GM23248 (cell line): ENCODE data around the gene MORC3. TPM values are rescaled to one million over a fixed set of nuclear protein-coding genes. Genes with fewer than 3 reads are reported as not detected.

Experiments used
- DNase-seq: peaks from one replicate; pipeline ENCODE4 v3.0.0-alpha.2; 2015
- H2AFZ ChIP-seq: fragments of 200-600 bp; sonication (generic); 2 replicates; pipeline ENCODE4 v1.6.1; 2016; ENCODE audit warnings: antibody characterized with exemption
- H3F3A ChIP-seq: fragments of 200-600 bp; sonication (generic); 2 replicates; pipeline ENCODE4 v1.6.1; 2016; ENCODE audit warnings: mild to moderate bottlenecking, antibody characterized with exemption, mixed run types; ENCODE audit not compliant: insufficient read depth
- H3K27ac ChIP-seq: fragments of 200-600 bp; sonication (generic); 2 replicates; pipeline ENCODE4 v1.5.1; 2016; ENCODE audit warnings: mild to moderate bottlenecking
- H3K27me3 ChIP-seq: fragments of 200-600 bp; sonication (generic); replicated peaks from 2 replicates; pipeline ENCODE4 v1.6.1; 2016; ENCODE audit warnings: mild to moderate bottlenecking; ENCODE audit not compliant: insufficient read depth
- H3K36me3 ChIP-seq: fragments of 200-600 bp; sonication (generic); 2 replicates; pipeline ENCODE4 v1.6.1; 2016; ENCODE audit warnings: low read depth, mild to moderate bottlenecking
- H3K4me1 ChIP-seq: fragments of 200-600 bp; sonication (generic); 2 replicates; pipeline ENCODE4 v1.6.1; 2016; ENCODE audit warnings: mild to moderate bottlenecking; ENCODE audit not compliant: insufficient read depth
- H3K4me2 ChIP-seq: fragments of 200-600 bp; sonication (generic); one replicate; pipeline ENCODE4 v1.6.1; 2016; ENCODE audit warnings: mild to moderate bottlenecking; ENCODE audit not compliant: unreplicated experiment
- H3K4me3 ChIP-seq: fragments of 200-600 bp; sonication (generic); 2 replicates; pipeline ENCODE4 v1.5.1; 2016; ENCODE audit warnings: mild to moderate bottlenecking
- H3K79me2 ChIP-seq: fragments of 200-600 bp; sonication (generic); 2 replicates; pipeline ENCODE4 v1.6.1; 2016; ENCODE audit warnings: mild to moderate bottlenecking; ENCODE audit not compliant: insufficient read depth
- H3K9ac ChIP-seq: fragments of 200-600 bp; sonication (generic); 2 replicates; pipeline ENCODE4 v1.6.1; 2016; ENCODE audit warnings: mild to moderate bottlenecking
- H3K9me2 ChIP-seq: fragments of 200-600 bp; sonication (generic); 2 replicates; pipeline ENCODE4 v1.6.1; 2016; ENCODE audit warnings: mixed run types, mild to moderate bottlenecking, moderate library complexity; ENCODE audit not compliant: insufficient read depth
- H3K9me3 ChIP-seq: fragments of 200-600 bp; sonication (generic); one replicate; pipeline ENCODE4 v1.6.1; 2017; ENCODE audit warnings: low read depth
- H4K20me1 ChIP-seq: fragments of 200-600 bp; sonication (generic); 2 replicates; pipeline ENCODE4 v1.6.0; 2016; ENCODE audit not compliant: insufficient read depth
- EZH2 ChIP-seq: fragments of 200-600 bp; sonication (generic); IDR thresholded peaks from 2 replicates; pipeline ENCODE4 v1.6.1; 2018; ENCODE audit warnings: antibody characterized with exemption, mild to moderate bottlenecking; ENCODE audit not compliant: insufficient read depth, poor library complexity, severe bottlenecking
- EZH2phosphoT487 ChIP-seq: fragments of 200-600 bp; sonication (generic); IDR thresholded peaks from 2 replicates; pipeline ENCODE4 v1.6.1; 2018; ENCODE audit warnings: antibody characterized with exemption, moderate library complexity, mild to moderate bottlenecking, low read depth; ENCODE audit not compliant: insufficient read depth
- WGBS, 2 experiments: methylation state at CpG; one replicate each; pipeline ENCODE4 v1.1.6; 2015 to 2017; ENCODE audit warnings: low lambda C conversion rate in 2 of 2, low coverage in 1 of 2; ENCODE audit errors: missing lambda C conversion rate in 2 of 2; 5-methylcytosine and 5-hydroxymethylcytosine counted together
- in situ Hi-C: fragments of 300-500 bp; cut with MboI; formaldehyde crosslinking; loops from 2 replicates; pipeline ENCODE4 v1.15.0; 2020
- polyA plus RNA-seq: library from polyadenylated mRNA; unstranded; fragments of >200 nt; fragmentation: Nextera tagmentation; extraction: Ambion mirVana; gene quantifications from 2 replicates; pipeline ENCODE4 v1.2.1, GENCODE V29; 2016
- total RNA-seq: library from RNA; depleted of rRNA; stranded (reverse); fragments of >200 nt; shearing (Covaris generic); gene quantifications from 2 replicates; pipeline ENCODE4 v1.2.3, GENCODE V29; 2014

MORC3 gene
- total and polyA plus RNA-seq, 2 experiments from 2014 or later = 17.4 to 35.1 TPM

- DNase-seq = no peak
- Histone ChIP-seq H3K27ac (no peak overlapping the region), H4K20me1 (no peaks in the 10 kb centered on the region), H3K9me2 (no peaks in the 10 kb centered on the region), H3K4me3 (no peak overlapping the region), H3K9ac (no peak overlapping the region), H3K4me1 (no peaks in the 10 kb centered on the region), H2AFZ (no peak overlapping the region), H3K9me3 (no peaks in the 10 kb centered on the region), H3K27me3 (no peaks in the 10 kb centered on the region), H3K79me2 (no peaks in the 10 kb centered on the region), H3K4me2 (no peak overlapping the region), H3K36me3 (no peaks in the 10 kb centered on the region), H3F3A (no peaks in the 10 kb centered on the region)
- no peak for TF ChIP-seq EZH2phosphoT487
- in situ Hi-C loops = loop anchor here (10.0 to 25.0 kb wide), 2 partner anchors 174 to 517 kb away; no protein-coding TSS in a partner anchor
- WGBS, 2 experiments = 90 to 93% methylated on average over 18 of the region's 18 CpGs
These were observed 100.8 kb downstream of the MORC3 start for GRCh38 chr21:36420571-36421339.

DNA sequence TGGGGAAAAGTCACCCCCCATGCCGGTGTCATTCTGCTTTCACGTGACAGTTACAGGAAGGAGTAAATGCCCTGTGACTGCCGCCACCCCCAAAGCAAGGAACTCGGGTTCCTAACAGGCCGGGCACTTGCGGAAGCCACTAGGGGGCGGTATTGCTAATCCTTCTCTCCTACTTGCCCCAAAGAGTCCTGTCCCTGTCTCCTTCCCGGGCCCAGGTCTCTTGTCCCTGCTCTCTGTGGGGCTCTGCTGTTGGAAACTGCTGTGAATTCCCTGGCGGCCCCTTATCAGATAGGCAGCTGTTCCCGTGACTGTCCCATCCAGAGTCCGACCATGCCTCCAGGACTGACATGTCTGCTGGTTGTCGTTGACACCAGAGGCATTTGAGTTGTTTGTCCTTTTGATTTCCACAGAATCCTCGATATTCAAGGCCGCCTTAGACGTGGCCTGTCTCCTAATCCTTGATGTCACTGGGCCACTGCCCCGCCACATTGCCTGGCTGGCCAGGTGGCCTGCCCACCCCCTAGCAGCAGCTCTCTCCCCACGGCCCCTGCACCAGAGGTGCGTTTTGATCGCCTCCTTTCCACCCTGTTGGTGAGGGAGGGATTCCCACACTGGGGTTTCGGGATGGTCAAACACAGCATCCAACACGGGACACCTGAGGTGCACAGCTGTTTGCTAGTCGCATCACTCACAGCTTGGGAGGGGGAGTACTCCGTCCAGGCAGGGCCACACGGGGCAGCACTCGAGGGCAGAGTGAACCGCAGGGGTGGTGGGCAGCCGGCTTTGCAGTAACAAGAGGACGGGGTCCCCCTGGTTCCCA, 102.5 kb downstream of the MORC3 start:
- H3K9me3 ChIP-seq = no peaks in the 10 kb centered on the region
- no peaks in the 10 kb centered on the region for H3F3A ChIP-seq
- no peak overlapping the region for H3K4me2 ChIP-seq
- TF ChIP-seq EZH2phosphoT487 (no peak), EZH2 (no peak)
- in situ Hi-C loops = loop anchor here (10.0 to 25.0 kb wide), 2 partner anchors 172 to 515 kb away; no protein-coding TSS in a partner anchor
- H4K20me1 ChIP-seq = no peaks in the 10 kb centered on the region
- H3K36me3 ChIP-seq = no peaks in the 10 kb centered on the region
- H3K9me2 ChIP-seq = no peaks in the 10 kb centered on the region
- no peak overlapping the region for H3K4me3 ChIP-seq
- DNase-seq = peak; percentile 66
- H3K27me3 ChIP-seq = no peaks in the 10 kb centered on the region
- H3K27ac ChIP-seq = no peak overlapping the region
- no peaks in the 10 kb centered on the region for H3K4me1 ChIP-seq
- H3K9ac ChIP-seq = no peak overlapping the region
- 81 to 83% methylated on average over 26 to 27 of the region's 28 CpGs for WGBS, 2 experiments
- H2AFZ ChIP-seq = no peak overlapping the region
- no peaks in the 10 kb centered on the region for H3K79me2 ChIP-seq

GRCh38 chr21:36423771-36424433, 103.9 kb downstream of the MORC3 start:
- no peaks in the 10 kb centered on the region for H3K4me1 ChIP-seq
- TF ChIP-seq EZH2 (no peak), EZH2phosphoT487 (no peak)
- H3K9ac ChIP-seq = no peak overlapping the region
- H3K9me2 ChIP-seq = no peaks in the 10 kb centered on the region
- in situ Hi-C loops = loop anchor here (10.0 to 25.0 kb wide), 2 partner anchors 171 to 513 kb away; no protein-coding TSS in a partner anchor
- WGBS, 2 experiments = 98 to 99% methylated on average over 12 of the region's 12 CpGs
- no peaks in the 10 kb centered on the region for H3K9me3 ChIP-seq
- no peak for DNase-seq
- H3F3A ChIP-seq = no peaks in the 10 kb centered on the region
- H4K20me1 ChIP-seq = no peaks in the 10 kb centered on the region
- H3K79me2 ChIP-seq = no peaks in the 10 kb centered on the region
- no peaks in the 10 kb centered on the region for H3K27me3 ChIP-seq
- H3K4me2 ChIP-seq = no peak overlapping the region
- no peak overlapping the region for H3K4me3 ChIP-seq
- no peak overlapping the region for H2AFZ ChIP-seq
- H3K36me3 ChIP-seq = no peaks in the 10 kb centered on the region
- no peak overlapping the region for H3K27ac ChIP-seq

- Histone ChIP-seq H3K9me3 (no peaks in the 10 kb centered on the region), H2AFZ (no peak overlapping the region), H3K79me2 (no peaks in the 10 kb centered on the region), H3K4me2 (no peak overlapping the region), H3K36me3 (no peaks in the 10 kb centered on the region), H3K27ac (no peak overlapping the region), H3K9ac (no peak overlapping the region), H3K4me1 (peaks cover 6% of the 10 kb centered on the region), H4K20me1 (no peaks in the 10 kb centered on the region), H3K4me3 (no peak overlapping the region), H3K9me2 (no peaks in the 10 kb centered on the region), H3F3A (0 out of 2 replicates have a peak, but pooled peaks cover 6% of the 10 kb centered on the region), H3K27me3 (no peaks in the 10 kb centered on the region)
- no peak for DNase-seq
- TF ChIP-seq EZH2 = no peak
- no peak for TF ChIP-seq EZH2phosphoT487
- in situ Hi-C loops = loop anchor here (10.0 to 25.0 kb wide), 2 partner anchors 170 to 513 kb away; no protein-coding TSS in a partner anchor
- WGBS, 2 experiments = 97 to 99% methylated on average over 8 of the region's 8 CpGs
These were observed 104.6 kb downstream of the MORC3 start for GRCh38 chr21:36424592-36424991.
